GM13976 (cell line): ENCODE results near the gene EPC1.

ENCODE experiments used
- DNase-seq: peaks from one replicate; pipeline ENCODE4 v3.0.0; 2012; ENCODE audit warnings: low spot score
- in situ Hi-C: fragments of 300-500 bp; cut with MboI; formaldehyde crosslinking; loops from one replicate; pipeline ENCODE4 v1.12.0; 2022; ENCODE audit warnings: low sequenced_read_pairs, mixed read lengths, inconsistent platforms; ENCODE audit not compliant: unreplicated experiment
- TF ChIP-seq, protein P1 (sequence below): IDR thresholded peaks from 2 replicates; pipeline ENCODE4 v1.5.1; 2012; ENCODE audit warnings: borderline replicate concordance, mild to moderate bottlenecking; ENCODE audit not compliant: insufficient read depth; ENCODE audit errors: extremely low read depth, missing control alignments, control extremely low read depth

EPC1 gene

DNA sequence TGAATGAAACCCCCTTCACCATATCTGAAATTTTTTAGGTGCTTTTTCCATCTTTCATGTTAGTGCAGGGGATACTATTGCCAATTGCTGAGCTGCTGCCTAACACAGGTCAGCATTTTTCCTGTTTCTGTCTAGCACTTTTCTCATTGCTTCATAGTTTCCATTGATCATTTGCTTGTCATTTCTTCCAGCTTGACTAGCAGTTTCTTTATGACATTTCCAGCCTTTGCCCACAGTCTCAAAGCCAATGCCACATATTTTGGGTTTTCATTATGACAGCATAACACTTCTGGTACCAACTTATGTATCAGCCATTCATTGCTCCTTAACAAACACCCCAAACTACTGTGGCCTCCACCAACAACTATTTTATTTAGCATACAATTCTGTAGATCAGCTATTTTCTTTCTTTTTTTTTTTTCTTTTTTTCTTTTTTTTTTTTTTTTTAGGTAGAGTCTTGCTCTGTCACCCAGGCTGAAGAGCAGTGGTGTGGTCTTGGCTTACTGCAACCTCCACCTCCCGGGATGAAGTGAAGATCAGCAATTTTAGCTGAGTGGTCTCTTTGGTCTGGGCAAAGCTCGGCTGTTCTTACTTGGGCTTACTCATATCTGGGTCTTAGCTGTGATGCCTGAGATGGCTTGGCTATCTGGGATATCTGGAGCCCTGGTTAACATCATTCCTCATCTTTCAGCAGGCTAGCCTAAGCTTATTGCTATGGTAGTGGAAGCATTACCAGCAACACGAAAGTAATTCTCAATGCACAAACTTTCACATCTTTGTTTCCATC, 102.3 kb downstream of the EPC1 start:
- peak; percentile 44 for DNase-seq
- TF ChIP-seq, protein P1, sequence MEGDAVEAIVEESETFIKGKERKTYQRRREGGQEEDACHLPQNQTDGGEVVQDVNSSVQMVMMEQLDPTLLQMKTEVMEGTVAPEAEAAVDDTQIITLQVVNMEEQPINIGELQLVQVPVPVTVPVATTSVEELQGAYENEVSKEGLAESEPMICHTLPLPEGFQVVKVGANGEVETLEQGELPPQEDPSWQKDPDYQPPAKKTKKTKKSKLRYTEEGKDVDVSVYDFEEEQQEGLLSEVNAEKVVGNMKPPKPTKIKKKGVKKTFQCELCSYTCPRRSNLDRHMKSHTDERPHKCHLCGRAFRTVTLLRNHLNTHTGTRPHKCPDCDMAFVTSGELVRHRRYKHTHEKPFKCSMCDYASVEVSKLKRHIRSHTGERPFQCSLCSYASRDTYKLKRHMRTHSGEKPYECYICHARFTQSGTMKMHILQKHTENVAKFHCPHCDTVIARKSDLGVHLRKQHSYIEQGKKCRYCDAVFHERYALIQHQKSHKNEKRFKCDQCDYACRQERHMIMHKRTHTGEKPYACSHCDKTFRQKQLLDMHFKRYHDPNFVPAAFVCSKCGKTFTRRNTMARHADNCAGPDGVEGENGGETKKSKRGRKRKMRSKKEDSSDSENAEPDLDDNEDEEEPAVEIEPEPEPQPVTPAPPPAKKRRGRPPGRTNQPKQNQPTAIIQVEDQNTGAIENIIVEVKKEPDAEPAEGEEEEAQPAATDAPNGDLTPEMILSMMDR = no peak
- in situ Hi-C loops = no loop called here

DNA sequence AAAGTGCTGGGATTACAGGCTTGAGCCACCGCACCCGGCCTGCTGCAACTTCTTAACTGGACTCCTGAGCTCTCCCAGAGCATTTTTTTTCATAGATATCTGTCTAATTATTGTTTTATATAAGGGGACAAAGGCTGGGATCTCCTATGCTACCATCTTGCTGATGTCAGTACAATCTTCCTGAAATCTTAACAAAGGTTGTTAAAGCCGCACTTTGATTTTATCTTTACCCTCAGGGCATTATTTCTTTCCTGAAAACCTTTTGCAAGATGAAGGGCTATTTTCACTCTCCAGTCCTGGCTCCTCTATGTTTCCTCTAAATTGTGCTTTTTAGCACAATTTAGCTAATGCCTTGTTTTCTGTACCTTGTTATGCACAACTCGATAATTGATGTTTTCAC, 102.9 kb downstream of the EPC1 start:
- in situ Hi-C loops = no loop called here
- TF ChIP-seq, protein P1 = no peak
- DNase-seq = no peak

DNA sequence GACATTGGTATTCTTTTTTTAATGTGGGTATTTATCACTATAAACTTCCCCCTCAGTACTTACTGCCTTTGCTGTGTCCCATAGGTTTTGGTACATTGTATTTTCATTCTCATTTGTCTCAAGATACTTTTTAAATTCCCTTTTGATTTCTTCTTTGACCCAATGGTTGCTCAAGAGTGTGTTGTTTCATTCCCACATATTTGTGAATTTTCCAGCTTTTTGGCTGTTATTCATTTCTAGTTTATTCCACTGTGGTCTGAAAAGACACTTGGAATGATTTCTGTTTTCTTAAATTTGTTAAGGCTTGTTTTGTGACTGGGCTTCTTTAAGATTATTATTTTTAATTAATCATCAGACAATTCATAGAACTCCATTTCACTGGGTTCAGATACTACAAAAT, 105.0 kb downstream of the EPC1 start:
- TF ChIP-seq, protein P1 = no peak
- no peak for DNase-seq
- in situ Hi-C loops = no loop called here

DNA sequence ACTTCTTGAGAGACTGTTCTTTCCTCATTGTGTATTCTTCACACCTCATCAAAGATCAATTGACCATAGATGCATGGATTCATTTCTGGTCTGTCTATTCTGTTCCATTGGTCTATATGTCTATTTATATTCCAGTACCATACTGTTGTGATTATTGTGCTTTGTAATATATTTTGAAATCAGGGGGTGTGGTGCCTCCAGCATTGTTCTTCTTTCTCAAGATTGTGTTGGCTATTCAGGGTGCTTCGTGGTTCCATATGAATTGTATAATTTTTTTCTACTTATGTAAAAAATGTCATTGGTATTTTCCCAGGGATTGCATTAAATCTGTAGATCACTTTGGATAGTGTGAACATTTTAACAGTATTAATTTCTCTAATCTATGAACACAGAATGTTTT, 106.5 kb downstream of the EPC1 start:
- in situ Hi-C loops = no loop called here

DNA sequence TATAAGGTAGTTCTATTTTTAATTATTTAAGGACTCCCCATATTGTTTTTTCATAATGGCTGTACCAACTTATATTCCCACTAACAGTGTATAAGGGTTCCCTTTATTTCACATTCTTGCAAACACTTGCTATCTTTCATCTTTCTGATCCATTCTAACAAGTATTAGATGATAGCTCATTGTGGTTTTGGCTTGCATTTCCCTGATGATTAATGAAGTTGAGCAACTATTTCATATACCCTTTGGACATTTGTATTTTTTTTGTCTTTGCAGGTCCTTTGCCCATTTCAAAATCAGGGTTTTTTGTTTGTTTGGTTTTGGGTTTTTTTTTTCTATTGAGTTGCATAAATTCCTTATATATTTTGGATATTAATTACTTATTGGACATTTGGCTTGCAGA, 107.2 kb downstream of the EPC1 start:
- TF ChIP-seq, protein P1 = no peak
- DNase-seq = no peak
- in situ Hi-C loops = no loop called here

More for the DNA sequence above, 106.5 kb downstream of the EPC1 start:
- TF ChIP-seq, protein P1 = no peak
- DNase-seq = no peak

DNA sequence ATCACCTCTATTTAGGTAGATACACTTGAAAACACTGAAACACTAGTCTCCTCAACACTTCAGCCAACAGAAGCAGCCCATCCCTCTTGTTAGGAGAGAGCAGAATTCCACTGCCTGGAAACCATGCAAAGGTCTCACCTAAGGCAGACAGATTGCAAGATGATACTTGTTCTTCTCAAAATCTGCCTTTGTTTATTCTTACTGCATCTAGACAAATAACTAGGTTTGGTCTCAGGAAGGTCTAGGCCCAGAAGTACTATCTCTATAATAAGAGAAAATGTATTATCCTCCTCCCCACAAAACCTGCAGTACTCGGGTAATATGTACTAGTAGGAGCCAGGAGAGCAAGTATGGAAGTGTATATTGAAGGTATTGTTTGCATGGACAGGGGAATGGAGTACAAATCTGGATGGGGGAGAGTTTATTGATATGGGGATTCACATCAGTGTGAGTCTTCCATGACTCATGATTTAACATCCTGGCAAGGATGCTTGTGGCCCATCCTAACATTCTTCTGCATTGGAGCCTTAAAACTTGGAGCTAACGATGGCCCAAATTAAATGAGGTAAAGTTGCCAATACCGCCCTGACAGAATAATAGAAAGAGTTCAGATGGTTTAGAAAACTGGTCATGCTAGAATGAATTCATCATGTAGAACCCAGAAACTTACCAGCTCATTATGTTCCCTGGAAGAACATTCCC, 109.2 kb downstream of the EPC1 start:
- DNase-seq = no peak
- in situ Hi-C loops = no loop called here

More for the DNA sequence above, 109.2 kb downstream of the EPC1 start:
- TF ChIP-seq, protein P1 = no peak
